ENCODE measurements around the gene SLC15A3.

SLC15A3 gene

GRCh38 chr11:60951904-60952741, at the start of gene SLC15A3:
Gene SLC15A3, minus strand, starts transcription at chr11:60952176. Its CDS starts 625 bp downstream, at chr11:60951551.
- DNase-seq = peak in 9 of 14 donors; percentile 20 to 67 (median 49)

DNA sequence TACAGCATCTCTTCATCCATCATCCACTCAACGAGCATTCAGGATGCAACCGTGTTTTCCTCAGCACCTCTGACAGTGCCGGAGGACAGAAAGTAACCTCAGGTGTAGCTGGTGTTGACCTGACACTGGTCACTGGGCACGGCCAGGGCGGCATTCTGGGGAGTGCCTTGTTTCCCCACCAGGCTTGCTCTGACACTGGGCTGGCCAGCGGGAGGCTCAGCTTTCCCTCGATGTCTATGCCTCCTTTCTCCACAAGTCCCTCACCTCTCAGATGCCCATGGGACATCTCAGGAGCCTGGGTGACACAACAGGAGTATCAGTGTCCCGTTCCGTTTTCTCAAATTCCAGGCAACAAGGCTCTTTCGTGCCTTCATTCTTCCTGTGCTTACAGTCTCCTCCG, 48.5 kb upstream of the SLC15A3 start:
- DNase-seq = no peak

GRCh38 chr11:60996381-60997138, 44.6 kb upstream of the SLC15A3 start:
- no peak for DNase-seq

DNA sequence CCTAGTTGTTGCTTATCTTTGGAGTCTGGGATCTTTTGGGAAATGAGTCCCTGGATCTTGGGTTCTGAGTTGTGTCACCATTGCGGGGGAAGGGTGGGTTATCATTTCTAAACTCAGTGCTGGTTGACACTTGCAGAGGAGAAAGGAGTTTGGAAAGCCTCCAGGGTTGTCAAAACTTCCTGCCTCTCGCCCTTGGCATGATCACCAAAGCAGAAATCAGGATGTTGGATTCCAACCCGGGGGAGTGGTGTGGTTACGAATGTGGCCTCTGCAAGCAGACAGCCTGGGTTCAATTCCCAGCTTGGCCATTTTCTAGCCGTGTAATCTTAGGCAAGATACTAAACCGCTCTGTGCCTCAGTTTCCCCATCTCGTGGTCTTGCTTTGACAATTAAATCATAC, 43.8 kb upstream of the SLC15A3 start:
- no peak for DNase-seq

GRCh38 chr11:60994541-60995080, 42.6 kb upstream of the SLC15A3 start:
- no peak for DNase-seq

- no peak for DNase-seq
Observed at GRCh38 chr11:60993615-60994014, 41.6 kb upstream of the SLC15A3 start.

DNA sequence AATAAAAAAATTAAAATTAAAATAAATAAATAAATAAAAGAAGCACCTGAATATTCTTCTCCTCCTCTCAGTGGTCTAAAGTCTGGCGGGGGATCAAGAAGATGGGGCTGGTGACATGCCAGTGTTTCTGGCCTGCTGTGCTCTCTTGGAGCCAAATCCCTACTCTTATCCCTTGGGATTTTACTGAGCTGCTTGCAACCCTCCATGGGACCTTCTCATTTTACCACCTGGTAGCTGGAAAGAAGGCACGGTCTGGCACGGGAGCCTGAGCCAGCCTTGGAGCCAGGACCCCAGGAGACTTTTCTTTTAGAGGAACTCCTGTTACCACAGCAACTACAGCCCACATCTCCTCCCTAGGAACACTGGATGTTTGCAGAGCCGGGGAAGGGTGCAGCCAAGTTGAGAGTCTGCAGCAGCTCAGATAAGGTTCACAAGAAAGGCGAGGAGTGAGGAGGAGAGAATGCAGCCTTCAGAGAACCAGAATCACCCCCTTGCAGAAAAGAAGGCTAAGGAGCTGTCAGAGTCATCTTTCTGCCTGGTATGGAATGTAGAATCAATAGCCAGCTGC, 41.0 kb upstream of the SLC15A3 start:
- no peak for DNase-seq

GRCh38 chr11:60991457-60991856, 39.5 kb upstream of the SLC15A3 start:
- no peak for DNase-seq

DNA sequence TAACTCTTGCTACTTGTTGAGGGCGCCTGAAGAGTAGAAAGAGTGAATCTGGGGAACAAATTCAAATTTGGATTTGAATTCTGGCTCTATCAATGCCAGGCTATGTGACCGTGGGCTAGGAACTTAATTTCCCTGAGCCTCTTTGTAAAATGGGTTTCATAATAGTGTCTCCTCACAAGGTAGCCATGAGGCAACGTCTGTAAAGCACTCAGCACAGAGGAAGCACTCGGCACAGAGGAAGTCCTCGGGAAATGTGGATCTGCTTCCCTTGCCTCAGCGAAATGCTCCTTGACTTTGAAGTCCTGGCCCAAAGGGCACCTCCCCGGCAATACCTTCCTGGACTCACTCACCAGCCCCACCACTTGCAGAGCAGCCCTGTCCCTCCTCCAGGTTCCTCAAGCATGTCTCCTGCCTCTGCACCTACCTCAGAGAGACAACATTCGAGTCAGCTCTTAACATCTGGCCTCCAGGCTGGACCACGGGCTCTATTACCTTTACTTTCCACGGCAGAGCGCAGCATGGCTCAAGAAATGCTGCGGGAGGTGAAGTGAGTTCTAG, 37.2 kb upstream of the SLC15A3 start:
- DNase-seq = no peak

GRCh38 chr11:60988658-60989057, 36.7 kb upstream of the SLC15A3 start:
- no peak for DNase-seq

GRCh38 chr11:60987577-60988277, 35.8 kb upstream of the SLC15A3 start:
- no peak for DNase-seq

- DNase-seq = peak in 1 of 14 donors; percentile 36
Observed at GRCh38 chr11:60985991-60986915, 34.3 kb upstream of the SLC15A3 start.

- DNase-seq = no peak
Observed at GRCh38 chr11:60985501-60985900, 33.5 kb upstream of the SLC15A3 start.

DNA sequence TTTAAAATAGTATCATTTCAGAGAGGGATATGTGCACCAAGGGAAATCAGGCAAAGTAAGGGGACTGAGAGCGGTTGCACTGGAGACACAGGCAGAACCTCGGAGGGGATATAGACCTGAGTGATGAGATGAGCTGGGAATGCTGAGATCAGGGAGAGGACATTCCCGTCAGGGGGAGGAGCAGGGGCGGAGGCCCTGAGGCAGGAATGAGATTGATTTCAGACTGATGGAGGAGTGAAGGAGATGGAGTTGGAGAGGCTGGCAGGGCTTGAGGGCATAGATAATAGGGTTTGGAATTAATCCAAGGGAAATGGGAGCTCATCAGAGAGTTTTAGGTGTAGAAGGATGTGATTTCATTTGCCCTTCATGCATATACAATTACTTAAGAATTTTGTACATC, 32.7 kb upstream of the SLC15A3 start:
- DNase-seq = no peak

DNA sequence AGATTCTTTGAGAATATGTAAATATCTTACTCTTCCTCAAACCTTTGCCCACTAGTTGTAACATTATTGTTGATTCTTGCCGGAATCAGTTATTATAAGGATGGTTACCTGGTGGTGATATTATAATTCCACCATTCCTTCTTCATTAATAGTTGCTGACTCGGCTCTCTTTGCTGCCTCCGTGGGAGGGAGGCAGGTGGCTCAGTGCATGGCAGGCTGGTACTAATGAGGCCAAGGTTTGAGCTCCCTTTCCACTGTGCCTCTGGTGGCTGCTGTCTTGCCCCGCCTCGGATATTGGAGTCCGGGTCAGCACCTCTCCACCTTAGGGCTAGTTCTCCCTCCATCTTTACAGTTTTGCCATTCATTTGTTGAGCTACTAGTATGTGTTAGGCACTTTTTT, 32.2 kb upstream of the SLC15A3 start:
- no peak for DNase-seq

DNA sequence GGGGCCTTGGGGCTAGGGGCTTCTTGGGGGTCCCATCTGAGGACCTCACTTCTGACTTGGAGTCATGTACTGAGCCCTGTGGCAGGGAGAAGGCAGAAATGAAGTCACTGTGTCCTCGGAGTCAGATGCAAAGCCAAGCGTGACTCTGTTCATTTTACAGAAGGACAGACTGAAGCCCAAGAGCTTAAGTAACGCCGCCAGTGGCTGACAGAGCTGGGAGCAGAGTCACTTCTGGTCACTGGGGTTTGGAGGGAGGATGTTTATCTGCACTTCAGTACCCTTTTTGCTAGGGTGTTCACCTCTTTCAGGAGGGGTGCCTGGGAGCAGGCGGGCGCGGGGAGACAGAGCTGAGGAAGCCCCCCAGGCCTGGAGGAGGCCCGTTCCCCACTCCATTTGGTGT, 30.2 kb upstream of the SLC15A3 start:
- DNase-seq = no peak

DNA sequence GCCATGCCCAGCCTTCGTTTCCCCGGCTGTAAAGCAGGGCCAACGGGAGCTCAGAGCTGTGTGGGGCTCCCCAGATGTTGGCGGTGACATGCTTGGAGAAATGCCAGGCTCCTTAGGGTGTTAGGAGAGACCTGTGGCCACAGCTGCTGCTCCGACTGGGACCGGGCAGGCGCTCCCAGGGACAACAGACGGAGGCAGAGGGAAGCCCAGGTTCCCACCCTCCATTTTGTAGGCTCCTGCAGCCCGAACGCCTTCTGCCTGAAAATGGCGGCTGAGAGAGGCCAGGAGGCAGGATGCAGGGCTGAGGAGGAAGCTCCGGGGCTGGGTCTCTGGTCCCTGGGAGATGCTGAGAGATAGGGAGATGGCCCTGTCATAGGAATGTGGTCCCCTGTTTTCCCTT, 29.5 kb upstream of the SLC15A3 start:
- no peak for DNase-seq

DNA sequence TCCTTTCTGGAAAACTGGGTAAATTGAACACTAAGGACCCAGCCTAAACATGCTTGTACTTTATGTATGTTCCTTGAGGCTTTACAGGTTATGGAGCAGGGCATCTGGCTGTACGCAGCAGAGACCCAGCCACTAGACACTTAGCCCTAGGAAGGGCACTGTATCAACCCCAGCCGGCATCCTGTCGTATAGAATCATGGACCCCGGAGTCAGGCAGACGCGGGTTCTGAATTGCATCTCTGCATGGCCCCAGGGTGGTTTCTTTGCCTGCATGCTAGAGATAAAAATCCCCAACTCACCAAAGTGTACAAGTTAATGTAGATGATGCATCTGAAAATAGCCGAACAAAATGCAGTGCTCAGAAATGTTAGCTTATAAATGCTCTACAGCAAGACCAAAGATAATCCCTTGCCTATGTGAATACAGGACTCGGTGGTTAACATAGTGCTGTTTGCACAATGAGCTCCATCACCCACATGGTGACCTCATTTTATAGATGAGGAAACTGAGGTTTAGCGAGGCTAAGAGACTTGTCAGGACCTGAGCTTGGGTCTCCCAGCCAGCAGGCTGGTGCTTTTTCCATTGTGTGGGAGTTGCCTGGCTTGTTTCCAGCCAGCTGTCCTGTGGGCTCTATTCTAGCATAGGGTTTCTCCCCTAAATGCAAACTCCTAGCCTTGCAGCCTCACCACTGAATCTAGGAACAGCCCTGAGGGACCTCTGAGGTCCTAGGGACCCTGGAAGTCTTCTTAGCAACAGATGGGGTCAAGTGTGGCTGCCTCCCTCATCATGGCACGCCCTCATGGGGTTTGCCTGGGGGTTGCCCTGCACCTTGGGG, 26.8 kb upstream of the SLC15A3 start:
- DNase-seq = no peak

- no peak for DNase-seq
Observed at GRCh38 chr11:60977836-60978235, 25.9 kb upstream of the SLC15A3 start.

GRCh38 chr11:60977224-60977623, 25.2 kb upstream of the SLC15A3 start:
- DNase-seq = no peak
